Gastroesophageal sphincter (tissue), 3 donors: ENCODE measurements around the gene USP25.

Source experiments
- POLR2A ChIP-seq, 2 donors: fragments of 450-650 bp; IDR thresholded peaks; one replicate each; pipeline ENCODE4 v1.6.1; 2017; ENCODE audit warnings: antibody characterized with exemption in 2 of 2, mild to moderate bottlenecking in 2 of 2, moderate library complexity in 1 of 2
- POLR2AphosphoS5 ChIP-seq: sonication (generic); formaldehyde crosslinking; IDR thresholded peaks from one replicate; pipeline ENCODE4 v1.6.1; 2017; ENCODE audit warnings: antibody characterized with exemption
- TF ChIP-seq, protein P1 (sequence below), 4 experiments: fragments of 200-600 bp in 2 of 4; fragments of 450-650 bp in 2 of 4; sonication (generic) in 1 of 4; IDR thresholded peaks; one replicate each; pipeline ENCODE4 v1.5.1; 2017 to 2019; ENCODE audit warnings: antibody characterized with exemption in 4 of 4, mild to moderate bottlenecking in 2 of 4, moderate library complexity in 2 of 4

GRCh38 chr21:15752763-15753407 is 23.1 kb downstream of the USP25 start:
- no peak for TF ChIP-seq POLR2A (IDR thresholded peaks at IDR 0.05)
- TF ChIP-seq, protein P1, sequence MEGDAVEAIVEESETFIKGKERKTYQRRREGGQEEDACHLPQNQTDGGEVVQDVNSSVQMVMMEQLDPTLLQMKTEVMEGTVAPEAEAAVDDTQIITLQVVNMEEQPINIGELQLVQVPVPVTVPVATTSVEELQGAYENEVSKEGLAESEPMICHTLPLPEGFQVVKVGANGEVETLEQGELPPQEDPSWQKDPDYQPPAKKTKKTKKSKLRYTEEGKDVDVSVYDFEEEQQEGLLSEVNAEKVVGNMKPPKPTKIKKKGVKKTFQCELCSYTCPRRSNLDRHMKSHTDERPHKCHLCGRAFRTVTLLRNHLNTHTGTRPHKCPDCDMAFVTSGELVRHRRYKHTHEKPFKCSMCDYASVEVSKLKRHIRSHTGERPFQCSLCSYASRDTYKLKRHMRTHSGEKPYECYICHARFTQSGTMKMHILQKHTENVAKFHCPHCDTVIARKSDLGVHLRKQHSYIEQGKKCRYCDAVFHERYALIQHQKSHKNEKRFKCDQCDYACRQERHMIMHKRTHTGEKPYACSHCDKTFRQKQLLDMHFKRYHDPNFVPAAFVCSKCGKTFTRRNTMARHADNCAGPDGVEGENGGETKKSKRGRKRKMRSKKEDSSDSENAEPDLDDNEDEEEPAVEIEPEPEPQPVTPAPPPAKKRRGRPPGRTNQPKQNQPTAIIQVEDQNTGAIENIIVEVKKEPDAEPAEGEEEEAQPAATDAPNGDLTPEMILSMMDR (IDR thresholded peaks at IDR 0.05), result no peak
- TF ChIP-seq POLR2AphosphoS5, result no peak
